Ishikawa (cell line): ENCODE data around the gene TSPAN9.

Experiments
- CEBPB ChIP-seq: IDR thresholded peaks from 2 replicates; pipeline ENCODE4 v1.6.1; 2012
- CREB1 ChIP-seq: IDR thresholded peaks from 2 replicates; pipeline ENCODE4 v1.6.1; 2012; ENCODE audit warnings: low read depth
- EGR1 ChIP-seq: IDR thresholded peaks from 2 replicates; pipeline ENCODE4 v1.6.1; 2012
- EP300 ChIP-seq: IDR thresholded peaks from 2 replicates; pipeline ENCODE4 v1.6.1; 2012; ENCODE audit warnings: borderline replicate concordance
- FOXM1 ChIP-seq: IDR thresholded peaks from 2 replicates; pipeline ENCODE4 v1.6.1; 2012; ENCODE audit warnings: low read depth, borderline replicate concordance
- NFIC ChIP-seq: IDR thresholded peaks from 2 replicates; pipeline ENCODE4 v1.6.1; 2012
- RAD21 ChIP-seq: IDR thresholded peaks from 2 replicates; pipeline ENCODE4 v1.6.1; 2012; ENCODE audit warnings: low read depth
- TAF1 ChIP-seq: IDR thresholded peaks from 2 replicates; pipeline ENCODE4 v1.6.1; 2012; ENCODE audit warnings: low read depth, mild to moderate bottlenecking
- TCF12 ChIP-seq: IDR thresholded peaks from 2 replicates; pipeline ENCODE4 v1.6.1; 2012; ENCODE audit warnings: low read depth
- TEAD4 ChIP-seq: IDR thresholded peaks from 2 replicates; pipeline ENCODE4 v1.6.1; 2012
- YY1 ChIP-seq: IDR thresholded peaks from 2 replicates; pipeline ENCODE4 v1.6.1; 2012; ENCODE audit warnings: low read depth
- ZBTB7A ChIP-seq: IDR thresholded peaks from 2 replicates; pipeline ENCODE4 v1.6.1; 2012; ENCODE audit warnings: low read depth
- TF ChIP-seq, protein P1 (sequence below): IDR thresholded peaks from 2 replicates; pipeline ENCODE4 v1.6.1; 2012; ENCODE audit warnings: low read depth, mild to moderate bottlenecking
- TF ChIP-seq, protein P2 (sequence below): IDR thresholded peaks from 2 replicates; pipeline ENCODE4 v1.6.1; 2012
- TF ChIP-seq, protein P3 (sequence below): IDR thresholded peaks from 2 replicates; pipeline ENCODE4 v1.6.1; 2012

The TSPAN9 gene

DNA sequence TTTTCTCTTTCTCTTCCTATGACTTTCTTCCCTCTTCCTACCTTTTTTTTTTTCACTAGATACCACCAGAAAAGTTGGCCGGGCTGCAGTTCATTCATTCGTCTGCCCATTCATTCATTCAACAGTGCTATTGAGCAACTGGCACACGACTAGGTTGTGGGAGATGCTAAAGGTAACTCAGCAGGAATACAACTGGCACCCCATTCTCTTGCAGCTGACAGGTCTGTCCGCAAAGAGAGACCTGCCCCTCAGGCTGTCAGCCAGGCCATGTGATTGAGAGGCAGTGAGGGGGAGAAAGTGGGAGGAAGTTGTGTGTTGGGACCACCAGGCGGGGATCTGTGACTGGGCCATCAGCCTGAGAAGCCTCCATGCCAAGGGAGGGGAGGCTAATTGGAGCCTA, 105.2 kb downstream of the TSPAN9 start:
- TF ChIP-seq NFIC (no peak), EGR1 (no peak), ZBTB7A (no peak), RAD21 (no peak), YY1 (no peak), TCF12 (no peak), EP300 (no peak), CREB1 (no peak), TEAD4 (no peak)
- TF ChIP-seq, protein P1, sequence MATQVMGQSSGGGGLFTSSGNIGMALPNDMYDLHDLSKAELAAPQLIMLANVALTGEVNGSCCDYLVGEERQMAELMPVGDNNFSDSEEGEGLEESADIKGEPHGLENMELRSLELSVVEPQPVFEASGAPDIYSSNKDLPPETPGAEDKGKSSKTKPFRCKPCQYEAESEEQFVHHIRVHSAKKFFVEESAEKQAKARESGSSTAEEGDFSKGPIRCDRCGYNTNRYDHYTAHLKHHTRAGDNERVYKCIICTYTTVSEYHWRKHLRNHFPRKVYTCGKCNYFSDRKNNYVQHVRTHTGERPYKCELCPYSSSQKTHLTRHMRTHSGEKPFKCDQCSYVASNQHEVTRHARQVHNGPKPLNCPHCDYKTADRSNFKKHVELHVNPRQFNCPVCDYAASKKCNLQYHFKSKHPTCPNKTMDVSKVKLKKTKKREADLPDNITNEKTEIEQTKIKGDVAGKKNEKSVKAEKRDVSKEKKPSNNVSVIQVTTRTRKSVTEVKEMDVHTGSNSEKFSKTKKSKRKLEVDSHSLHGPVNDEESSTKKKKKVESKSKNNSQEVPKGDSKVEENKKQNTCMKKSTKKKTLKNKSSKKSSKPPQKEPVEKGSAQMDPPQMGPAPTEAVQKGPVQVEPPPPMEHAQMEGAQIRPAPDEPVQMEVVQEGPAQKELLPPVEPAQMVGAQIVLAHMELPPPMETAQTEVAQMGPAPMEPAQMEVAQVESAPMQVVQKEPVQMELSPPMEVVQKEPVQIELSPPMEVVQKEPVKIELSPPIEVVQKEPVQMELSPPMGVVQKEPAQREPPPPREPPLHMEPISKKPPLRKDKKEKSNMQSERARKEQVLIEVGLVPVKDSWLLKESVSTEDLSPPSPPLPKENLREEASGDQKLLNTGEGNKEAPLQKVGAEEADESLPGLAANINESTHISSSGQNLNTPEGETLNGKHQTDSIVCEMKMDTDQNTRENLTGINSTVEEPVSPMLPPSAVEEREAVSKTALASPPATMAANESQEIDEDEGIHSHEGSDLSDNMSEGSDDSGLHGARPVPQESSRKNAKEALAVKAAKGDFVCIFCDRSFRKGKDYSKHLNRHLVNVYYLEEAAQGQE = no peak
- TF ChIP-seq, protein P2, sequence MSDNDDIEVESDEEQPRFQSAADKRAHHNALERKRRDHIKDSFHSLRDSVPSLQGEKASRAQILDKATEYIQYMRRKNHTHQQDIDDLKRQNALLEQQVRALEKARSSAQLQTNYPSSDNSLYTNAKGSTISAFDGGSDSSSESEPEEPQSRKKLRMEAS = no peak
- TF ChIP-seq, protein P3, sequence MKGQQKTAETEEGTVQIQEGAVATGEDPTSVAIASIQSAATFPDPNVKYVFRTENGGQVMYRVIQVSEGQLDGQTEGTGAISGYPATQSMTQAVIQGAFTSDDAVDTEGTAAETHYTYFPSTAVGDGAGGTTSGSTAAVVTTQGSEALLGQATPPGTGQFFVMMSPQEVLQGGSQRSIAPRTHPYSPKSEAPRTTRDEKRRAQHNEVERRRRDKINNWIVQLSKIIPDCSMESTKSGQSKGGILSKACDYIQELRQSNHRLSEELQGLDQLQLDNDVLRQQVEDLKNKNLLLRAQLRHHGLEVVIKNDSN = no peak

DNA sequence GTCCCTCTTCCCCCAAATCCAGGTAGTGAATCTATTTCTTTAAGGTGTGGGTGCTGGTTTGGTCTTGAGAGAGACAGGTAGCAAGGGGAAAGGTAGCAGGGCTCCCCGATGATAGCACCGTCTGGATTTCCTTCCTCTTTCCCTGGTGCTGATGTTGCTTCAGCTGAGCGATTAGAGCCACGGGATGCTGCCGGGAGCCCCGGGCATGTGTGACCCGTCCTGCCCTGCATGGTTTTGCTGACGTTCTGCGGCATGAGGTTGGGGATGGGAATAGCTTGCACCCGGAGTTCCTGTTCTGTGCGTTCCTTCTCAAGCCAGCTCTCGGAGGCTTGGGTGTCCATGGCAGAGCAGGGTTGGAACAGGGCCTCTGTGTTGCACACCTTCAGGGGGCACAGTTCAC, 107.3 kb downstream of the TSPAN9 start:
- TF ChIP-seq EP300 (no peak), TEAD4 (no peak), TCF12 (no peak), TAF1 (no peak), CEBPB (no peak), NFIC (no peak), FOXM1 (no peak), EGR1 (no peak)
- TF ChIP-seq, protein P2 = no peak
- TF ChIP-seq, protein P1 = no peak

DNA sequence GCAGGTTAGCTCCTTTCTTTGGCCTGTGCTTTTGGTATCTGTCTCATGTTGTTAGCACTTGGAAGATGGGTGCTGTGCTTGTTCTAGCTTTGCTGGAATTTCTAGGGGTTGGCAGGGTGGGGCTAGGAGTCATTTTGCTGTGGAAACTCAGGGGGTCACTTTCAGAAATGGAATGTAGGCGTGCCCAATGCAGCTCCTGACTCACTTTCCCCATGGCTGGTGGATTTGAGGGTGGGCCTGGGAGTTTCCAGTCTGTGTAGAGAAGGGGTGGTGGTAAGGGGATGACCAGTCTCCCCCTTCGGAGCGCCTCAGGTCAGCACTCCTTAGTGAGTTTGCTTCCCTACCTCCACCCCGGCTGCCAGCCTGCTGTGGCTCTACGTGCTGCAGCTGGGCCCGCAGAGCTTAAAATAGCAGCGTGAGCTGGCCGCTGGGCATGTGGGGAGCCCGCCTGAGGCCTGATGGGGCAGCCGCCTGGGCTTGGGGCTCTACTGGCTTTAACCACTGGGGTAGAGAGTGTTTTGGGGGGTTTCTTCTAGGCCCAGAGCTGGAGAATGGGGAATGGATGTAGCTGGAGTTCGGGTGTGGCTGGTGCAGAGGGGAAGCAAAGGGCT, 108.2 kb downstream of the TSPAN9 start:
- TF ChIP-seq TAF1 (no peak), NFIC (no peak), RAD21 (no peak), TCF12 (no peak), TEAD4 (no peak), ZBTB7A (no peak), FOXM1 (no peak), CEBPB (no peak), EGR1 (no peak)
- TF ChIP-seq, protein P1 = no peak
- TF ChIP-seq, protein P3 = no peak

DNA sequence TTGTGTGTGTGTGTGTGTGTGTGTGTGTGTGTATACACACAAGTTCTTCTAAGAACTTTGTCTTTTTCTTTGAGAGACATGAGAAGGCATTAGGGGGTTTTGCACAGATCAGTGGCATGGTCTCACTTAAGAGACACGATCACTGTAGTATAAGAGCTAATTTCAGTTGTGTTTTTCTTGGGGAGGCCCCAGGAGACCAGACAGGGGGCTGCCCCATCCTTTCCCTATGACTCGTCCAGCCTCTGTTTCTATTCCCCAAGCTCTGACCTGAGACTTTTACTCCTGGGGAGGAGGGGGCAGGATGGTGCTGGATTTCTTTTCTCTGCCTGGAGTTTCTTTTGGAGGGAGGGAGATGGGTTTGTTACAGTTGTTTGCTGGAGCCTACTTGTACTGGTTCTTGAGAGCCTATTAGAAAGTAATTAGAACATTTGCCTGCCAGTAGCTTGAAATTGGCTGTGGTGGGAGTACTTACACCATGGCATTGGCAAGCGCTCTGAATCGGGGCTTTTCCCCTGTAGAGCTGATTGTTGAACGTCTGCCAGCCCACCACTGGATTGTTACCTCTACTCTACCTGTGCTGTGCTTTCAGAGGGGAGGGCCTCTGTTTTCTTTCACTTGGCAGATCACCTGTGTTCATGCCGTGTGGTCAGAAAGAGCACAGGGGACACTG, 109.5 kb downstream of the TSPAN9 start:
- TF ChIP-seq, protein P3 = no peak
- TF ChIP-seq, protein P2 = no peak
- TF ChIP-seq TEAD4 (no peak), TCF12 (no peak), CEBPB (no peak), NFIC (no peak), CREB1 (no peak), ZBTB7A (no peak), FOXM1 (no peak), RAD21 (no peak), EGR1 (no peak), EP300 (no peak), TAF1 (no peak), YY1 (no peak)
- TF ChIP-seq, protein P1 = no peak
